HG03064 (cell line): ENCODE data around the gene POFUT1.
"Not testable (repeated sequence)": the region's sequence is repeated elsewhere in the genome, so short reads cannot be mapped to it uniquely, and the experiment has no call there.

Experiments used
- ATAC-seq: cut with Tn5 transposase; IDR thresholded peaks from one replicate; pipeline ENCODE4 v1.9.1; 2021; ENCODE audit warnings: low read depth; ENCODE audit not compliant: unreplicated experiment

The POFUT1 gene

GRCh38 chr20:32232326-32232886, 24.7 kb downstream of the POFUT1 start:
- ATAC-seq, result no peak

GRCh38 chr20:32233286-32233685, 25.6 kb downstream of the POFUT1 start:
- no peak for ATAC-seq

- no peak for ATAC-seq
Measured at GRCh38 chr20:32234135-32234808, 26.6 kb downstream of the POFUT1 start.

- no peak for ATAC-seq
Measured at GRCh38 chr20:32235331-32236047, 27.8 kb downstream of the POFUT1 start.

GRCh38 chr20:32236048-32236533, 28.4 kb downstream of the POFUT1 start:
- ATAC-seq, result no peak

GRCh38 chr20:32236819-32237218, 29.1 kb downstream of the POFUT1 start:
- no peak for ATAC-seq

- no peak for ATAC-seq
Measured at GRCh38 chr20:32237419-32237818, 29.7 kb downstream of the POFUT1 start.

- ATAC-seq, result no peak
Measured at GRCh38 chr20:32238483-32239425, 31.1 kb downstream of the POFUT1 start.

- ATAC-seq, result no peak
Measured at GRCh38 chr20:32240205-32240604, 32.5 kb downstream of the POFUT1 start.

GRCh38 chr20:32241807-32242206, 34.1 kb downstream of the POFUT1 start:
- ATAC-seq, result no peak

GRCh38 chr20:32244150-32244823, 36.6 kb downstream of the POFUT1 start:
- ATAC-seq, result no peak

- no peak for ATAC-seq
Measured at GRCh38 chr20:32244959-32245358, 37.3 kb downstream of the POFUT1 start.

GRCh38 chr20:32246208-32246607, 38.5 kb downstream of the POFUT1 start:
- ATAC-seq, result not testable (repeated sequence)

GRCh38 chr20:32248043-32248442, 40.4 kb downstream of the POFUT1 start:
- no peak for ATAC-seq

GRCh38 chr20:32249030-32249738, 41.5 kb downstream of the POFUT1 start:
- ATAC-seq, result no peak

GRCh38 chr20:32251470-32251869, 43.8 kb downstream of the POFUT1 start:
- no peak for ATAC-seq

GRCh38 chr20:32252189-32252588, 44.5 kb downstream of the POFUT1 start:
- ATAC-seq, result no peak

GRCh38 chr20:32260973-32261372, 53.3 kb downstream of the POFUT1 start:
- not testable (repeated sequence) for ATAC-seq

GRCh38 chr20:32261644-32262043, 54.0 kb downstream of the POFUT1 start:
- no peak for ATAC-seq
